Parathyroid adenoma (tissue), 2 donors: ENCODE data around the gene NEGR1.

Source experiments
- H2AFZ ChIP-seq: fragments of 300-600 bp; sonication (generic); one replicate; pipeline ENCODE4 v1.7.0; 2017; ENCODE audit warnings: antibody characterized with exemption, mild to moderate bottlenecking
- H3K27ac ChIP-seq: fragments of 300-600 bp; sonication (generic); one replicate; pipeline ENCODE4 v1.7.0; 2017
- H3K27me3 ChIP-seq: fragments of 300-600 bp; sonication (generic); one replicate; pipeline ENCODE4 v1.7.0; 2017; ENCODE audit warnings: low read length; ENCODE audit not compliant: control insufficient read depth, insufficient read depth
- H3K36me3 ChIP-seq: fragments of 300-600 bp; sonication (generic); one replicate; pipeline ENCODE4 v1.7.0; 2017; ENCODE audit warnings: low read length; ENCODE audit not compliant: control insufficient read depth, insufficient read depth
- H3K4me1 ChIP-seq: fragments of 300-600 bp; sonication (generic); one replicate; pipeline ENCODE4 v1.7.0; 2017; ENCODE audit warnings: control low read depth
- H3K4me2 ChIP-seq: fragments of 300-600 bp; sonication (generic); one replicate; pipeline ENCODE4 v1.7.0; 2017; ENCODE audit warnings: low read length
- H3K4me3 ChIP-seq: fragments of 300-600 bp; sonication (generic); one replicate; pipeline ENCODE4 v1.7.0; 2017; ENCODE audit warnings: low read depth, low read length
- H3K79me2 ChIP-seq: fragments of 300-600 bp; sonication (generic); one replicate; pipeline ENCODE4 v1.7.0; 2017; ENCODE audit warnings: control low read depth
- H3K9ac ChIP-seq: fragments of 300-600 bp; sonication (generic); one replicate; pipeline ENCODE4 v1.7.0; 2017; ENCODE audit warnings: mild to moderate bottlenecking
- H3K9me3 ChIP-seq: fragments of 300-600 bp; sonication (generic); one replicate; pipeline ENCODE4 v1.7.0; 2017; ENCODE audit warnings: low read length; ENCODE audit not compliant: control insufficient read depth
- CTCF ChIP-seq: fragments of 300-600 bp; sonication (generic); IDR thresholded peaks from one replicate; pipeline ENCODE4 v1.7.0; 2017; ENCODE audit warnings: antibody characterized with exemption, mild to moderate bottlenecking
- donor health status: primary hyperparathyroidism.

NEGR1 gene

GRCh38 chr1:71980556-71980955, 301.8 kb downstream of the NEGR1 start:
- H3K36me3 ChIP-seq: no peaks in the 10 kb centered on the region
- no peaks in the 10 kb centered on the region for H3K27me3 ChIP-seq
- H3K4me3 ChIP-seq: no peak overlapping the region
- no peak overlapping the region for H3K9ac ChIP-seq
- H2AFZ ChIP-seq: no peak overlapping the region
- H3K4me1 ChIP-seq: no peaks in the 10 kb centered on the region
- H3K27ac ChIP-seq: no peak overlapping the region
- H3K4me2 ChIP-seq: no peak overlapping the region
- TF ChIP-seq CTCF: no peak
- no peaks in the 10 kb centered on the region for H3K79me2 ChIP-seq
- no peaks in the 10 kb centered on the region for H3K9me3 ChIP-seq

GRCh38 chr1:71979882-71980281, 302.5 kb downstream of the NEGR1 start:
- Histone ChIP-seq H2AFZ (no peak overlapping the region), H3K9me3 (no peaks in the 10 kb centered on the region), H3K27me3 (no peaks in the 10 kb centered on the region), H3K4me1 (no peaks in the 10 kb centered on the region), H3K27ac (no peak overlapping the region), H3K4me2 (no peak overlapping the region), H3K9ac (no peak overlapping the region), H3K79me2 (no peaks in the 10 kb centered on the region), H3K36me3 (no peaks in the 10 kb centered on the region), H3K4me3 (no peak overlapping the region)
- TF ChIP-seq CTCF: no peak

GRCh38 chr1:71967670-71968069, 314.7 kb downstream of the NEGR1 start:
- H3K9me3 ChIP-seq: no peaks in the 10 kb centered on the region
- H3K79me2 ChIP-seq: no peaks in the 10 kb centered on the region
- H3K27ac ChIP-seq: no peak overlapping the region
- H3K4me2 ChIP-seq: no peak overlapping the region
- TF ChIP-seq CTCF: no peak
- H3K4me3 ChIP-seq: no peak overlapping the region
- no peaks in the 10 kb centered on the region for H3K36me3 ChIP-seq
- H3K4me1 ChIP-seq: no peaks in the 10 kb centered on the region
- no peak overlapping the region for H2AFZ ChIP-seq
- H3K27me3 ChIP-seq: no peaks in the 10 kb centered on the region
- H3K9ac ChIP-seq: no peak overlapping the region

GRCh38 chr1:71964188-71964587, 318.2 kb downstream of the NEGR1 start:
- TF ChIP-seq CTCF: no peak
- no peaks in the 10 kb centered on the region for H3K27me3 ChIP-seq
- no peaks in the 10 kb centered on the region for H3K4me1 ChIP-seq

GRCh38 chr1:71956613-71957285, 325.6 kb downstream of the NEGR1 start:
- Histone ChIP-seq H3K27ac (no peak overlapping the region), H3K27me3 (no peaks in the 10 kb centered on the region), H3K4me3 (no peak overlapping the region), H3K9me3 (no peaks in the 10 kb centered on the region), H3K36me3 (no peaks in the 10 kb centered on the region), H3K4me2 (no peak overlapping the region), H3K79me2 (no peaks in the 10 kb centered on the region), H2AFZ (no peak overlapping the region), H3K4me1 (no peaks in the 10 kb centered on the region), H3K9ac (no peak overlapping the region)
- no peak for TF ChIP-seq CTCF

More at GRCh38 chr1:71964188-71964587, 318.2 kb downstream of the NEGR1 start:
- no peak overlapping the region for H3K4me3 ChIP-seq
- H3K79me2 ChIP-seq: no peaks in the 10 kb centered on the region
- H3K9me3 ChIP-seq: no peaks in the 10 kb centered on the region
- no peak overlapping the region for H3K27ac ChIP-seq
- H2AFZ ChIP-seq: no peak overlapping the region
- H3K9ac ChIP-seq: no peak overlapping the region
- H3K4me2 ChIP-seq: no peak overlapping the region
- no peaks in the 10 kb centered on the region for H3K36me3 ChIP-seq
